ENCODE results near the gene ERGIC3. TPM values are rescaled to one million over a fixed set of nuclear protein-coding genes. Genes with fewer than 3 reads are reported as not detected.

Gene ERGIC3
- total and polyA plus RNA-seq, 2 of the 13 experiments (the other 11 are each of a cell fraction or from before 2014, with no cell fraction given) = 407 to 670 TPM

DNA sequence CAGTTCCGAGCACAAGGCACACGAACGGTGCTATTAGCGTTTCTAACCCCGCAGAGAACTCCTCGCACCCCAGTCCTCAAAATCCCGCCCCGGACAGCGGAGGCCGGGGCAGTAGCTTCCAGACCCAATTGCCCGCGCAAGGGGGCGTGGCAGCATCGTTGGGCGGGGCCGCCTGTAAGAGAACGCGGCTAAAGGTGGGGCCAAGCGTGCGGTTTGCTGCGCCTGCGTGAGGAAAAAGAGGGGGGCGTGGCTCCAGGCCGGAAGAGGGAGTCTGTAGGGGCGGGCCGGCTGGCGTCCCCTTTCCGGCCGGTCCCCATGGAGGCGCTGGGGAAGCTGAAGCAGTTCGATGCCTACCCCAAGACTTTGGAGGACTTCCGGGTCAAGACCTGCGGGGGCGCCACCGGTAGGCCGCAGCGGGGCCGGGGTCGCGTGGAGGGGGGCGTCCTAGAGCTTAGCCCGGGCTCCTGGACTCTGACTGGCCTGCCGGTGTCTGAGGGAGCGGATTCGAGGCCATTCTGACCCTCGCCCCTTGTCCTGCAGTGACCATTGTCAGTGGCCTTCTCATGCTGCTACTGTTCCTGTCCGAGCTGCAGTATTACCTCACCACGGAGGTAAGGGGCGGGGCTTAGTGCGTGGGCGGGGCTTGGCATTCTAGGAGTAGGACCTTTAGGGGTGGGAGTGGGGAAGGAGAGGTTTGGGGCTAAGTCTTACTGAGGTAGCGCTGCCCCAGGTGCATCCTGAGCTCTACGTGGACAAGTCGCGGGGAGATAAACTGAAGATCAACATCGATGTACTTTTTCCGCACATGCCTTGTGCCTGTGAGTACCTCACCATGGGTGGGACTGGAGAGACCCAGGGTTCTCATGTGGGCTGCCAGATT, at the start of gene ERGIC3 (continued):
- TF ChIP-seq RBM39 (IDR thresholded peaks at IDR 0.05; ENCODE audit: low read depth, low read length, poor library complexity, severe bottlenecking) = peak; percentile 99
- TF ChIP-seq ZNF160 (CRISPR knock-in tag; IDR thresholded peaks at IDR 0.05) = peak; percentile 71; the same call in 1 of the 2 replicates
- peak; percentile 41; the same call in 1 of the 2 replicates for TF ChIP-seq ZNF264 (CRISPR knock-in tag; IDR thresholded peaks at IDR 0.05)
- TF ChIP-seq ZNF761 (CRISPR knock-in tag; conservative IDR thresholded peaks at IDR 0.05) = peak; percentile 50; the same call in 1 of the 2 replicates
- no peak for TF ChIP-seq PRMT3 (CRISPR knock-in tag; IDR thresholded peaks at IDR 0.05; ENCODE audit: borderline replicate concordance, low read depth)
- 0 out of 2 replicates have a peak, but pooled peaks have one; percentile 91 for TF ChIP-seq ZNF510 (CRISPR knock-in tag; IDR thresholded peaks at IDR 0.05; ENCODE audit: low read depth)
- no peak; the same call in 1 of the 2 replicates for TF ChIP-seq ZSCAN30 (CRISPR knock-in tag; IDR thresholded peaks at IDR 0.05)
- peak; percentile 16 for TF ChIP-seq FOXA3 (CRISPR knock-in tag; IDR thresholded peaks at IDR 0.05)
- TF ChIP-seq, protein P1, sequence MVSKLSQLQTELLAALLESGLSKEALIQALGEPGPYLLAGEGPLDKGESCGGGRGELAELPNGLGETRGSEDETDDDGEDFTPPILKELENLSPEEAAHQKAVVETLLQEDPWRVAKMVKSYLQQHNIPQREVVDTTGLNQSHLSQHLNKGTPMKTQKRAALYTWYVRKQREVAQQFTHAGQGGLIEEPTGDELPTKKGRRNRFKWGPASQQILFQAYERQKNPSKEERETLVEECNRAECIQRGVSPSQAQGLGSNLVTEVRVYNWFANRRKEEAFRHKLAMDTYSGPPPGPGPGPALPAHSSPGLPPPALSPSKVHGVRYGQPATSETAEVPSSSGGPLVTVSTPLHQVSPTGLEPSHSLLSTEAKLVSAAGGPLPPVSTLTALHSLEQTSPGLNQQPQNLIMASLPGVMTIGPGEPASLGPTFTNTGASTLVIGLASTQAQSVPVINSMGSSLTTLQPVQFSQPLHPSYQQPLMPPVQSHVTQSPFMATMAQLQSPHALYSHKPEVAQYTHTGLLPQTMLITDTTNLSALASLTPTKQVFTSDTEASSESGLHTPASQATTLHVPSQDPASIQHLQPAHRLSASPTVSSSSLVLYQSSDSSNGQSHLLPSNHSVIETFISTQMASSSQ (IDR thresholded peaks at IDR 0.05; ENCODE audit: low read depth) = no peak
- TF ChIP-seq, protein P1 (CRISPR knock-in tag; IDR thresholded peaks at IDR 0.05; ENCODE audit: borderline replicate concordance) = peak; percentile 50; the same call in 1 of the 2 replicates
- TF ChIP-seq AHR (CRISPR knock-in tag; IDR thresholded peaks at IDR 0.05) = no peak; the same call in 1 of the 2 replicates
- TF ChIP-seq, protein P2, sequence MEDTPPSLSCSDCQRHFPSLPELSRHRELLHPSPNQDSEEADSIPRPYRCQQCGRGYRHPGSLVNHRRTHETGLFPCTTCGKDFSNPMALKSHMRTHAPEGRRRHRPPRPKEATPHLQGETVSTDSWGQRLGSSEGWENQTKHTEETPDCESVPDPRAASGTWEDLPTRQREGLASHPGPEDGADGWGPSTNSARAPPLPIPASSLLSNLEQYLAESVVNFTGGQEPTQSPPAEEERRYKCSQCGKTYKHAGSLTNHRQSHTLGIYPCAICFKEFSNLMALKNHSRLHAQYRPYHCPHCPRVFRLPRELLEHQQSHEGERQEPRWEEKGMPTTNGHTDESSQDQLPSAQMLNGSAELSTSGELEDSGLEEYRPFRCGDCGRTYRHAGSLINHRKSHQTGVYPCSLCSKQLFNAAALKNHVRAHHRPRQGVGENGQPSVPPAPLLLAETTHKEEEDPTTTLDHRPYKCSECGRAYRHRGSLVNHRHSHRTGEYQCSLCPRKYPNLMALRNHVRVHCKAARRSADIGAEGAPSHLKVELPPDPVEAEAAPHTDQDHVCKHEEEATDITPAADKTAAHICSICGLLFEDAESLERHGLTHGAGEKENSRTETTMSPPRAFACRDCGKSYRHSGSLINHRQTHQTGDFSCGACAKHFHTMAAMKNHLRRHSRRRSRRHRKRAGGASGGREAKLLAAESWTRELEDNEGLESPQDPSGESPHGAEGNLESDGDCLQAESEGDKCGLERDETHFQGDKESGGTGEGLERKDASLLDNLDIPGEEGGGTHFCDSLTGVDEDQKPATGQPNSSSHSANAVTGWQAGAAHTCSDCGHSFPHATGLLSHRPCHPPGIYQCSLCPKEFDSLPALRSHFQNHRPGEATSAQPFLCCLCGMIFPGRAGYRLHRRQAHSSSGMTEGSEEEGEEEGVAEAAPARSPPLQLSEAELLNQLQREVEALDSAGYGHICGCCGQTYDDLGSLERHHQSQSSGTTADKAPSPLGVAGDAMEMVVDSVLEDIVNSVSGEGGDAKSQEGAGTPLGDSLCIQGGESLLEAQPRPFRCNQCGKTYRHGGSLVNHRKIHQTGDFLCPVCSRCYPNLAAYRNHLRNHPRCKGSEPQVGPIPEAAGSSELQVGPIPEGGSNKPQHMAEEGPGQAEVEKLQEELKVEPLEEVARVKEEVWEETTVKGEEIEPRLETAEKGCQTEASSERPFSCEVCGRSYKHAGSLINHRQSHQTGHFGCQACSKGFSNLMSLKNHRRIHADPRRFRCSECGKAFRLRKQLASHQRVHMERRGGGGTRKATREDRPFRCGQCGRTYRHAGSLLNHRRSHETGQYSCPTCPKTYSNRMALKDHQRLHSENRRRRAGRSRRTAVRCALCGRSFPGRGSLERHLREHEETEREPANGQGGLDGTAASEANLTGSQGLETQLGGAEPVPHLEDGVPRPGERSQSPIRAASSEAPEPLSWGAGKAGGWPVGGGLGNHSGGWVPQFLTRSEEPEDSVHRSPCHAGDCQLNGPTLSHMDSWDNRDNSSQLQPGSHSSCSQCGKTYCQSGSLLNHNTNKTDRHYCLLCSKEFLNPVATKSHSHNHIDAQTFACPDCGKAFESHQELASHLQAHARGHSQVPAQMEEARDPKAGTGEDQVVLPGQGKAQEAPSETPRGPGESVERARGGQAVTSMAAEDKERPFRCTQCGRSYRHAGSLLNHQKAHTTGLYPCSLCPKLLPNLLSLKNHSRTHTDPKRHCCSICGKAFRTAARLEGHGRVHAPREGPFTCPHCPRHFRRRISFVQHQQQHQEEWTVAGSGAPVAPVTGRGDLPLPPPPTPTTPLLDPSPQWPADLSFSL (CRISPR knock-in tag; IDR thresholded peaks at IDR 0.05) = no peak
- no peak for TF ChIP-seq ZNF660 (CRISPR knock-in tag; IDR thresholded peaks at IDR 0.05; ENCODE audit: borderline replicate concordance, low read depth)
- no peak for TF ChIP-seq CENPX (CRISPR knock-in tag; IDR thresholded peaks at IDR 0.05)
- no peak for TF ChIP-seq ZNF570 (CRISPR knock-in tag; IDR thresholded peaks at IDR 0.05; ENCODE audit: borderline replicate concordance)
- TF ChIP-seq ZBTB3 (CRISPR knock-in tag; IDR thresholded peaks at IDR 0.05; ENCODE audit: borderline replicate concordance, low read depth) = no peak
- peak; percentile 93 for TF ChIP-seq ZNF776 (CRISPR knock-in tag; IDR thresholded peaks at IDR 0.05)
- no peak for TF ChIP-seq ZFP36L2 (CRISPR knock-in tag; IDR thresholded peaks at IDR 0.05)
- TF ChIP-seq ZEB1 (IDR thresholded peaks at IDR 0.05; ENCODE audit: insufficient replicate concordance, low read depth) = peak; percentile 65
